ENCODE data around the gene OSTF1.

Gene OSTF1

DNA sequence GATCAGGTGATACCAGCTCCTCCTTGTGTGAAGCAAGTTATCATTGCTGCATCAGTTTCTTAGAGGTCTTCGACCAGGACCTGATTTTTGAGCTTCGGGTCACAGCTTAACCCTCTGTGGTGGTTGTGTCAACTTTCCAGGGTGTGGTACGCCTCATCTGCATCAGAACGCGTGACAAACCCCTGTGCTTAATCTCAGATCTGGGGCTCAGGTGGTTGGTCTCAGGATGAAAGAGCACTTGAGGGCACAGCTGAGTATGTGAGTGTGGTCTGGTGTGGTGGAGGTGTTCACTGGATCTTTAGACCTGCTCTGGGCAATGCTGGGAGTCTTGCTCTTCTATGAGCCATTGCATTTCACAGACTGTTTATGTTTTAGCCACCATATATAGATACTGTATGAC, 64.1 kb downstream of the OSTF1 start:
- Histone ChIP-seq H2AFZ (ENCODE audit: low read depth, low read length, severe bottlenecking) (no peak overlapping the region), H3K4me3 (ENCODE audit: insufficient read depth, low read length, poor library complexity, severe bottlenecking) (no peak overlapping the region), H3K27ac (ENCODE audit: low read depth, low read length) (no peak overlapping the region), H3F3A (ENCODE audit: insufficient read depth) (no peaks in the 10 kb centered on the region), H3K27me3 (ENCODE audit: low read length) (no peaks in the 10 kb centered on the region), H3K4me2 (ENCODE audit: low read depth, low read length, poor library complexity, severe bottlenecking) (no peak overlapping the region), H3K9ac (ENCODE audit: low read length) (no peak overlapping the region), H3K9me3 (ENCODE audit: insufficient read depth, low read length) (no peaks in the 10 kb centered on the region), H3K9me2 (replicated peaks; ENCODE audit: insufficient read depth, low read length) (no peaks in the 10 kb centered on the region), H4K20me1 (ENCODE audit: low read depth, low read length) (no peaks in the 10 kb centered on the region), H3K79me2 (ENCODE audit: insufficient read depth, low read length) (no peaks in the 10 kb centered on the region), H3K36me3 (ENCODE audit: low read length) (no peaks in the 10 kb centered on the region; the same call in 1 of the 2 replicates)
- TF ChIP-seq EZH2phosphoT487 (conservative IDR thresholded peaks at IDR 0.05; ENCODE audit: low read length), result no peak
- TF ChIP-seq, protein P1, sequence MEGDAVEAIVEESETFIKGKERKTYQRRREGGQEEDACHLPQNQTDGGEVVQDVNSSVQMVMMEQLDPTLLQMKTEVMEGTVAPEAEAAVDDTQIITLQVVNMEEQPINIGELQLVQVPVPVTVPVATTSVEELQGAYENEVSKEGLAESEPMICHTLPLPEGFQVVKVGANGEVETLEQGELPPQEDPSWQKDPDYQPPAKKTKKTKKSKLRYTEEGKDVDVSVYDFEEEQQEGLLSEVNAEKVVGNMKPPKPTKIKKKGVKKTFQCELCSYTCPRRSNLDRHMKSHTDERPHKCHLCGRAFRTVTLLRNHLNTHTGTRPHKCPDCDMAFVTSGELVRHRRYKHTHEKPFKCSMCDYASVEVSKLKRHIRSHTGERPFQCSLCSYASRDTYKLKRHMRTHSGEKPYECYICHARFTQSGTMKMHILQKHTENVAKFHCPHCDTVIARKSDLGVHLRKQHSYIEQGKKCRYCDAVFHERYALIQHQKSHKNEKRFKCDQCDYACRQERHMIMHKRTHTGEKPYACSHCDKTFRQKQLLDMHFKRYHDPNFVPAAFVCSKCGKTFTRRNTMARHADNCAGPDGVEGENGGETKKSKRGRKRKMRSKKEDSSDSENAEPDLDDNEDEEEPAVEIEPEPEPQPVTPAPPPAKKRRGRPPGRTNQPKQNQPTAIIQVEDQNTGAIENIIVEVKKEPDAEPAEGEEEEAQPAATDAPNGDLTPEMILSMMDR (IDR thresholded peaks at IDR 0.05; ENCODE audit: insufficient read depth, low read length, poor library complexity, severe bottlenecking), result no peak

DNA sequence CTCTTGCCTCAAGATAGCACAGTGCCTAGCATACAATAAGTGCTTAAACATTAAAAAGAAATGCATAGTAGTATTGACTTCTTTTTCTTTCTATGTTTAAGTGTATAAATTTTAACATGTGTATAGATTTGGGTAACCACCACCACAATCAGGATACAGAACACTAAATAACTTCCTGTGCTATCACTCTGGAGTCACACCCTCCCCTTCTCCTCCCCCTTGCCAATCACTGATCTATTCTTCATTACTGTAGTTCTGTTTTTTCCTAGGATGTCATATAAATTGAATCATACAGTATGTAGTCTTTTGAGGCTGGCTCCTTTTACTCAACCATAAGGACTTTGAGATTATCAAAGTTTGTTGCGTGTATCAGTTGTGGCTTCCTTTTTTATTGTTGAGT, 68.5 kb downstream of the OSTF1 start:
- Histone ChIP-seq H3K27ac (ENCODE audit: low read depth, low read length) (no peak overlapping the region), H3K9me2 (replicated peaks; ENCODE audit: insufficient read depth, low read length) (no peaks in the 10 kb centered on the region), H4K20me1 (ENCODE audit: low read depth, low read length) (no peaks in the 10 kb centered on the region), H3K27me3 (ENCODE audit: low read length) (no peaks in the 10 kb centered on the region), H2AFZ (ENCODE audit: low read depth, low read length, severe bottlenecking) (no peak overlapping the region), H3K9me3 (ENCODE audit: insufficient read depth, low read length) (no peaks in the 10 kb centered on the region), H3K79me2 (ENCODE audit: insufficient read depth, low read length) (no peaks in the 10 kb centered on the region), H3F3A (ENCODE audit: insufficient read depth) (no peaks in the 10 kb centered on the region), H3K4me2 (ENCODE audit: low read depth, low read length, poor library complexity, severe bottlenecking) (no peak overlapping the region), H3K36me3 (ENCODE audit: low read length) (no peaks in the 10 kb centered on the region), H3K4me3 (ENCODE audit: insufficient read depth, low read length, poor library complexity, severe bottlenecking) (no peak overlapping the region), H3K9ac (ENCODE audit: low read length) (no peak overlapping the region)
- TF ChIP-seq EZH2phosphoT487 (conservative IDR thresholded peaks at IDR 0.05; ENCODE audit: low read length), result no peak
- TF ChIP-seq, protein P1 (IDR thresholded peaks at IDR 0.05; ENCODE audit: insufficient read depth, low read length, poor library complexity, severe bottlenecking), result no peak

DNA sequence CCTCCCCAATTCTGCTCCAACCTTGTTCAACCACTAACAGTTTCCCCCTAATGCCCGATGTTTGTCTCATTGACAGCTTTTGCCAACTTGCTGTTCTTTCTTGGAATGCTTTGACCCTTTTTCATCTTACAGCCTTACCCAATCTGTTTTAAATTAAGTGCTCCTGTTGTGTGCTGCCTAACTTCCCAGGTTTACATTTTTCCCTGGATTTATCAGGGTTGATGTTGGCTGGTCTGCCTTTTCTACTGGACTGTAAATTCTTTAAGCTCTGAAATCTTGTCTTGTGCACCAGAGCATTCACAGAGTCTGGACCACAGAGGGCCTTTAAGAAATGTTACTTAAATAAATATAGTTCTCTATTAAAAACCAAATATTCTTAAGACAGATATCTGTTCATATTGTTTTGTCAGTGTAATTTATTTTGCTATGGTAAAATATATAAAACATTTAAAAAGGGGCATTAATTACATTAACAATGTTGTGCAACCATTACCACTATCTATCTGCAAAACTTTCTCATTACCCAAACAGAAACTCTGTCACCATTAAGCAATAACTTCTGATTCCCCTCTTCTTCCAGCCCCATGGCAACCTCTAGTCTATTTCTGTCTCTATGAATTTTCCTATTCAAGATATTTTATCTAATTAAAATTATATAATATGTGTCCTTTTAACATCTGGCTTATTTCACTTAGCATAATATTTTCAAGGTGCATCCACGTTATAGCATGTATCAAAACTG, 73.0 kb downstream of the OSTF1 start:
- Histone ChIP-seq H3K9me2 (replicated peaks; ENCODE audit: insufficient read depth, low read length) (no peaks in the 10 kb centered on the region), H3K36me3 (ENCODE audit: low read length) (no peaks in the 10 kb centered on the region), H3K79me2 (ENCODE audit: insufficient read depth, low read length) (no peaks in the 10 kb centered on the region), H3K9me3 (ENCODE audit: insufficient read depth, low read length) (no peaks in the 10 kb centered on the region), H3K27ac (ENCODE audit: low read depth, low read length) (no peak overlapping the region), H4K20me1 (ENCODE audit: low read depth, low read length) (no peaks in the 10 kb centered on the region), H3K4me2 (ENCODE audit: low read depth, low read length, poor library complexity, severe bottlenecking) (no peak overlapping the region), H2AFZ (ENCODE audit: low read depth, low read length, severe bottlenecking) (no peak overlapping the region), H3F3A (ENCODE audit: insufficient read depth) (no peaks in the 10 kb centered on the region), H3K27me3 (ENCODE audit: low read length) (no peaks in the 10 kb centered on the region), H3K4me3 (ENCODE audit: insufficient read depth, low read length, poor library complexity, severe bottlenecking) (no peak overlapping the region), H3K9ac (ENCODE audit: low read length) (no peak overlapping the region)
- TF ChIP-seq, protein P1 (IDR thresholded peaks at IDR 0.05; ENCODE audit: insufficient read depth, low read length, poor library complexity, severe bottlenecking), result no peak
- no peak for TF ChIP-seq EZH2phosphoT487 (conservative IDR thresholded peaks at IDR 0.05; ENCODE audit: low read length)
